Thoracic aorta (tissue), 2 donors: ENCODE results near the gene CEP63. TPM values are rescaled to one million over a fixed set of nuclear protein-coding genes. Genes with fewer than 3 reads are reported as not detected.

Experiments used
- ATAC-seq: fragments of 150-250 bp; one replicate; pipeline ENCODE4 v1.8.0; 2017; ENCODE audit warnings: low read depth; ENCODE audit not compliant: insufficient number of reproducible peaks, low FRiP score
- DNase-seq: peaks from one replicate; pipeline ENCODE4 v3.0.0-alpha.2; 2020; ENCODE audit warnings: low spot score
- H3K27ac ChIP-seq, 2 donors: fragments of 200-600 bp; sonication (generic); 1 replicate in 1 of 2; 2 replicates in 1 of 2; pipeline ENCODE4 v1.5.1; 2016; ENCODE audit warnings: mild to moderate bottlenecking in 2 of 2, moderate library complexity in 2 of 2
- H3K27me3 ChIP-seq: fragments of 200-600 bp; sonication (generic); replicated peaks from 2 replicates; pipeline ENCODE4 v1.6.0; 2016; ENCODE audit warnings: mild to moderate bottlenecking; ENCODE audit not compliant: insufficient read depth
- H3K36me3 ChIP-seq: fragments of 200-600 bp; sonication (generic); one replicate; pipeline ENCODE4 v1.5.1; 2016
- H3K4me1 ChIP-seq, 2 donors: fragments of 200-600 bp; sonication (generic); 1 replicate in 1 of 2; 2 replicates in 1 of 2; pipeline versions ENCODE4 v1.5.1 to v1.6.0; 2016; ENCODE audit warnings: low read depth in 2 of 2, mild to moderate bottlenecking in 1 of 2; ENCODE audit not compliant: control insufficient read depth in 1 of 2
- H3K4me3 ChIP-seq: fragments of 200-600 bp; sonication (generic); 2 replicates; pipeline ENCODE4 v1.5.1; 2016; ENCODE audit warnings: mild to moderate bottlenecking
- H3K9me3 ChIP-seq: fragments of 200-600 bp; sonication (generic); 2 replicates; pipeline ENCODE4 v1.5.1; 2016
- CTCF ChIP-seq: fragments of 200-600 bp; sonication (generic); IDR thresholded peaks from one replicate; pipeline ENCODE4 v1.5.1; 2019; ENCODE audit warnings: antibody characterized with exemption
- total RNA-seq, 2 donors: library from RNA; depleted of rRNA; stranded (reverse); fragments of >200 nt; gene quantifications; one replicate each; pipeline versions ENCODE4 v1.1.0 to v1.2.3, GENCODE V29; 2016

Gene CEP63
- total RNA-seq, 2 donors from 2014 or later = 20.4 to 28.3 TPM

- Histone ChIP-seq H3K36me3 (no peaks in the 10 kb centered on the region), H3K4me3 (peak overlapping the region; percentile 99), H3K9me3 (no peaks in the 10 kb centered on the region), H3K27ac (peak overlapping the region; percentile 98 to 100), H3K27me3 (no peaks in the 10 kb centered on the region), H3K4me1 (peaks cover 22 to 45% of the 10 kb centered on the region in 2 donors)
- TF ChIP-seq CTCF = no peak
- ATAC-seq (no peak), DNase-seq (no peak)
Observed at GRCh38 chr3:134487406-134487805, 1.5 kb downstream of the CEP63 start.

GRCh38 chr3:134494495-134494894, 8.6 kb downstream of the CEP63 start:
- DNase-seq = no peak
- no peak for ATAC-seq
- Histone ChIP-seq H3K27me3 (no peaks in the 10 kb centered on the region), H3K4me1 (no peaks in the 10 kb centered on the region), H3K27ac (no peak overlapping the region), H3K36me3 (peaks cover 8% of the 10 kb centered on the region), H3K9me3 (no peaks in the 10 kb centered on the region), H3K4me3 (no peak overlapping the region)
- TF ChIP-seq CTCF = no peak

- Histone ChIP-seq H3K4me3 (no peak overlapping the region), H3K36me3 (peaks cover 8% of the 10 kb centered on the region), H3K4me1 (no peaks in the 10 kb centered on the region), H3K9me3 (no peaks in the 10 kb centered on the region), H3K27ac (no peak overlapping the region), H3K27me3 (no peaks in the 10 kb centered on the region)
- TF ChIP-seq CTCF = no peak
- ATAC-seq = no peak
- DNase-seq = no peak
Observed at GRCh38 chr3:134495980-134496379, 10.1 kb downstream of the CEP63 start.

- H3K4me1 ChIP-seq = no peaks in the 10 kb centered on the region
- no peak overlapping the region for H3K27ac ChIP-seq
- ATAC-seq (no peak), DNase-seq (no peak)
- no peak for TF ChIP-seq CTCF
- no peaks in the 10 kb centered on the region for H3K27me3 ChIP-seq
- H3K36me3 ChIP-seq = peaks cover 8% of the 10 kb centered on the region
- H3K9me3 ChIP-seq = no peaks in the 10 kb centered on the region
- H3K4me3 ChIP-seq = no peak overlapping the region
Observed at GRCh38 chr3:134496471-134497071, 10.7 kb downstream of the CEP63 start.

GRCh38 chr3:134503266-134503665, 17.4 kb downstream of the CEP63 start:
- no peak for TF ChIP-seq CTCF
- H3K27me3 ChIP-seq = no peaks in the 10 kb centered on the region

More at GRCh38 chr3:134503266-134503665, 17.4 kb downstream of the CEP63 start:
- Histone ChIP-seq H3K36me3 (no peaks in the 10 kb centered on the region), H3K4me1 (no peaks in the 10 kb centered on the region), H3K9me3 (peaks cover 10% of the 10 kb centered on the region), H3K27ac (no peak overlapping the region), H3K4me3 (no peak overlapping the region)
- DNase-seq = no peak
- no peak for ATAC-seq
